Measurements from ENCODE around the gene ATXN10. TPM values are rescaled to one million over a fixed set of nuclear protein-coding genes. Genes with fewer than 3 reads are reported as not detected.
A peak's percentile ranks its signal among the peaks of the same experiment; 100 is the strongest.

The ATXN10 gene
- total RNA-seq, 1 donor from 2014 or later, result 232 TPM

GRCh38 chr22:45842291-45842991 is 170.8 kb downstream of the ATXN10 start:
- peak overlapping the region; percentile 86 for H3K27ac Mint-ChIP-seq (ENCODE audit: unreplicated experiment)
- TF ChIP-seq, protein P1, sequence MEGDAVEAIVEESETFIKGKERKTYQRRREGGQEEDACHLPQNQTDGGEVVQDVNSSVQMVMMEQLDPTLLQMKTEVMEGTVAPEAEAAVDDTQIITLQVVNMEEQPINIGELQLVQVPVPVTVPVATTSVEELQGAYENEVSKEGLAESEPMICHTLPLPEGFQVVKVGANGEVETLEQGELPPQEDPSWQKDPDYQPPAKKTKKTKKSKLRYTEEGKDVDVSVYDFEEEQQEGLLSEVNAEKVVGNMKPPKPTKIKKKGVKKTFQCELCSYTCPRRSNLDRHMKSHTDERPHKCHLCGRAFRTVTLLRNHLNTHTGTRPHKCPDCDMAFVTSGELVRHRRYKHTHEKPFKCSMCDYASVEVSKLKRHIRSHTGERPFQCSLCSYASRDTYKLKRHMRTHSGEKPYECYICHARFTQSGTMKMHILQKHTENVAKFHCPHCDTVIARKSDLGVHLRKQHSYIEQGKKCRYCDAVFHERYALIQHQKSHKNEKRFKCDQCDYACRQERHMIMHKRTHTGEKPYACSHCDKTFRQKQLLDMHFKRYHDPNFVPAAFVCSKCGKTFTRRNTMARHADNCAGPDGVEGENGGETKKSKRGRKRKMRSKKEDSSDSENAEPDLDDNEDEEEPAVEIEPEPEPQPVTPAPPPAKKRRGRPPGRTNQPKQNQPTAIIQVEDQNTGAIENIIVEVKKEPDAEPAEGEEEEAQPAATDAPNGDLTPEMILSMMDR (conservative IDR thresholded peaks at IDR 0.05), result no peak
- no peaks in the 10 kb centered on the region for H3K9me3 Mint-ChIP-seq
- peaks cover 3% of the 10 kb centered on the region for H3K36me3 Mint-ChIP-seq (ENCODE audit: low read depth)
- peaks cover 88% of the 10 kb centered on the region for H3K4me1 Mint-ChIP-seq
- H3K27me3 Mint-ChIP-seq (ENCODE audit: low read depth), result no peaks in the 10 kb centered on the region
- peak overlapping the region; percentile 80 for H3K4me3 Mint-ChIP-seq
- DNase-seq (ENCODE audit: low read depth, low spot score), result no peak

DNA sequence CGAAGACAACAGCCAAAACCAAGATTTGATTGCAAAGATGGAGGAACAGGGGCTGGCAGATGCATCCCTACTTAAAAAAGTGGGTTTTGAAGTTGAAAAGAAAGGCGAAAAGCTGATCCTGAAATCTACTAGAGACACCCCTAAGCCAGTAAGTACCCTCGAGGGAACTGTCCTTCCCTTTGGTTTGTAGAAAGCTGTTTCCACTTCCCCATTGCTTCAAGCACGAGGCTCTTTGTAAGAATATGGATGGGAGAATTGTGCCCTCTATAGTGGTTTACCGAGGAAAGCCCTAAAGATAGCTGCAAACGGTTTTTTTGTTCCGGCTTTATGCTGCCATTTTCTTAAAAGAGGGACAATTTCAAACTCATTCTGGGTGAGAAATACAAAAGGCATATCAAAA is 171.4 kb downstream of the ATXN10 start:
- H3K27ac Mint-ChIP-seq (ENCODE audit: unreplicated experiment), result peak overlapping the region; percentile 86
- peak overlapping the region; percentile 80 for H3K4me3 Mint-ChIP-seq
- H3K9me3 Mint-ChIP-seq, result no peaks in the 10 kb centered on the region

GRCh38 chr22:45843986-45844385 is 172.4 kb downstream of the ATXN10 start:
- TF ChIP-seq, protein P1 (conservative IDR thresholded peaks at IDR 0.05), result no peak
- Mint-ChIP-seq H3K9me3 (no peaks in the 10 kb centered on the region), H3K27ac (ENCODE audit: unreplicated experiment) (peak overlapping the region; percentile 81), H3K4me1 (peaks cover 87% of the 10 kb centered on the region), H3K4me3 (peak overlapping the region; percentile 80), H3K36me3 (ENCODE audit: low read depth) (peaks cover 13% of the 10 kb centered on the region), H3K27me3 (ENCODE audit: low read depth) (no peaks in the 10 kb centered on the region)
- no peak for DNase-seq (ENCODE audit: low read depth, low spot score)

More for the DNA sequence above, 171.4 kb downstream of the ATXN10 start:
- DNase-seq (ENCODE audit: low read depth, low spot score), result no peak
- TF ChIP-seq, protein P1 (conservative IDR thresholded peaks at IDR 0.05), result no peak
- Mint-ChIP-seq H3K27me3 (ENCODE audit: low read depth) (no peaks in the 10 kb centered on the region), H3K36me3 (ENCODE audit: low read depth) (peaks cover 4% of the 10 kb centered on the region), H3K4me1 (peaks cover 88% of the 10 kb centered on the region)

DNA sequence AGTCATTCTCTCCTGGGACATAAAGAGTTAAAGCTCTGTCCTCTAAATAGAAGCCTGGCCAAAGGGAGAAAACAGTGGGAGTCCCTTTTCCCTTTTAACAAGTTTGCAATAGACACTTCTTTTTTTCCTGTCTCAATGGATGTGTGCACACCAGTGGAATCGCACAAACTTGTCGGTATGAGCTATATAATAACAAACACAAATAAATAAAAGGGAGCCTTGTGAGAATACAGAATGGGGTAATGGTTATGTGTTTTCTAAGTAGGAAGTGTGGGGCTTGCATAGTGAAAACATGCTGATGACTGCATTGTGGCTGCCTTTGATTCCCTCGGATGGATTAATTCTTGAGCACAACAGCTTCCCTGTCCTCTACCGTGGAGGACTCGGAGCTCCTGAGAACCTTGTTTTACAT is 173.4 kb downstream of the ATXN10 start:
- Mint-ChIP-seq H3K36me3 (ENCODE audit: low read depth) (peaks cover 21% of the 10 kb centered on the region), H3K27ac (ENCODE audit: unreplicated experiment) (peak overlapping the region; percentile 81), H3K27me3 (ENCODE audit: low read depth) (no peaks in the 10 kb centered on the region), H3K4me3 (peak overlapping the region; percentile 80), H3K9me3 (no peaks in the 10 kb centered on the region), H3K4me1 (peaks cover 77% of the 10 kb centered on the region)
- DNase-seq (ENCODE audit: low read depth, low spot score), result no peak
- TF ChIP-seq, protein P1 (conservative IDR thresholded peaks at IDR 0.05), result no peak

GRCh38 chr22:45846952-45847351 is 175.3 kb downstream of the ATXN10 start:
- TF ChIP-seq, protein P1 (conservative IDR thresholded peaks at IDR 0.05), result no peak
- H3K4me3 Mint-ChIP-seq, result peak overlapping the region; percentile 18
- no peak overlapping the region for H3K27ac Mint-ChIP-seq (ENCODE audit: unreplicated experiment)
- peaks cover 40% of the 10 kb centered on the region for H3K36me3 Mint-ChIP-seq (ENCODE audit: low read depth)
- DNase-seq (ENCODE audit: low read depth, low spot score), result no peak
- H3K9me3 Mint-ChIP-seq, result peaks cover 8% of the 10 kb centered on the region
- H3K4me1 Mint-ChIP-seq, result peaks cover 60% of the 10 kb centered on the region
- no peaks in the 10 kb centered on the region for H3K27me3 Mint-ChIP-seq (ENCODE audit: low read depth)
